Esophagus muscularis mucosa (tissue), 4 donors: ENCODE results near the gene UBE2Q1. TPM values are rescaled to one million over a fixed set of nuclear protein-coding genes. Genes with fewer than 3 reads are reported as not detected.
A peak's percentile ranks its signal among the peaks of the same experiment; 100 is the strongest.

ENCODE experiments used
- DNase-seq: peaks from one replicate; pipeline ENCODE4 v3.0.0-alpha.2; 2017; ENCODE audit errors: extremely low spot score
- H3K27ac ChIP-seq, 4 donors: fragments of 200-600 bp; sonication (generic); replicated peaks in 1 of 4; 1 replicate in 3 of 4; 2 replicates in 1 of 4; pipeline ENCODE4 v1.5.1; 2016 to 2019; ENCODE audit warnings: mild to moderate bottlenecking in 1 of 4
- H3K27me3 ChIP-seq, 4 donors: fragments of 200-600 bp; sonication (generic); one replicate each; pipeline versions ENCODE4 v1.5.1 to v1.6.0; 2016 to 2019
- H3K36me3 ChIP-seq, 4 donors: fragments of 200-600 bp; sonication (generic); one replicate each; pipeline ENCODE4 v1.5.1; 2016 to 2019
- H3K4me1 ChIP-seq, 4 donors: fragments of 200-600 bp; sonication (generic); one replicate each; pipeline ENCODE4 v1.5.1; 2016 to 2019
- H3K4me3 ChIP-seq, 4 donors: fragments of 200-600 bp; sonication (generic); 1 replicate in 2 of 4; 2 replicates in 2 of 4; pipeline ENCODE4 v1.5.1; 2016 to 2019; ENCODE audit warnings: mild to moderate bottlenecking in 4 of 4, moderate library complexity in 1 of 4
- H3K9me3 ChIP-seq, 4 donors: fragments of 200-600 bp; sonication (generic); 1 replicate in 3 of 4; 2 replicates in 1 of 4; pipeline ENCODE4 v1.5.1; 2016 to 2019
- CTCF ChIP-seq, 3 experiments: fragments of 200-600 bp in 2 of 3; fragments of 450-650 bp in 1 of 3; sonication (generic) in 2 of 3; IDR thresholded peaks; one replicate each; pipeline ENCODE4 v1.5.1; 2017 to 2019; ENCODE audit warnings: antibody characterized with exemption in 3 of 3, mild to moderate bottlenecking in 2 of 3, moderate library complexity in 1 of 3
- EP300 ChIP-seq: sonication (generic); formaldehyde crosslinking; IDR thresholded peaks from one replicate; pipeline ENCODE4 v1.6.1; 2017; ENCODE audit warnings: antibody characterized with exemption
- POLR2A ChIP-seq: fragments of 450-650 bp; IDR thresholded peaks from one replicate; pipeline ENCODE4 v1.6.1; 2017; ENCODE audit warnings: antibody characterized with exemption, moderate library complexity, mild to moderate bottlenecking, low read depth
- POLR2AphosphoS5 ChIP-seq, 2 donors: sonication (generic); formaldehyde crosslinking; IDR thresholded peaks; one replicate each; pipeline ENCODE4 v1.6.1; 2017; ENCODE audit warnings: antibody characterized with exemption in 2 of 2
- WGBS: methylation state at CpG from one replicate; pipeline ENCODE4 v1.1.5; 2018; 5-methylcytosine and 5-hydroxymethylcytosine counted together
- intact Hi-C: fragments of 100-400 bp; cut with DNase I; formaldehyde crosslinking; loops from one replicate; pipeline ENCODE4 v1.15.1; 2023
- total RNA-seq, 4 donors: library from RNA; depleted of rRNA; stranded (reverse); fragments of >200 nt; gene quantifications; one replicate each; pipeline versions ENCODE4 v1.1.0 to v1.2.1, GENCODE V29; 2016

Gene UBE2Q1
- total RNA-seq, 4 donors from 2014 or later = 23.7 to 41.3 (median 31.3) TPM

- peaks cover 0 to under 1% (median 0%) of the 10 kb centered on the region in 4 donors for H3K36me3 ChIP-seq
- H3K9me3 ChIP-seq = no peaks in the 10 kb centered on the region
- no peak for DNase-seq
- H3K27me3 ChIP-seq = peaks cover 0 to 33% (median 0%) of the 10 kb centered on the region in 4 donors
- intact Hi-C loops = no loop called here
- no peak overlapping the region for H3K4me3 ChIP-seq
- peaks cover 6 to 14% (median 12%) of the 10 kb centered on the region in 4 donors for H3K4me1 ChIP-seq
- WGBS = 79% methylated on average over 3 of the region's 10 CpGs
- TF ChIP-seq CTCF (IDR thresholded peaks at IDR 0.05) (no peak), POLR2AphosphoS5 (IDR thresholded peaks at IDR 0.05) (no peak), EP300 (no peak), POLR2A (no peak)
- no peak overlapping the region for H3K27ac ChIP-seq
These were observed 14.2 kb upstream of the UBE2Q1 start for GRCh38 chr1:154572468-154573167.

- DNase-seq = no peak
- H3K36me3 ChIP-seq = no peaks in the 10 kb centered on the region
- H3K4me1 ChIP-seq = peaks cover 8 to 13% (median 12%) of the 10 kb centered on the region in 4 donors
- intact Hi-C loops = no loop called here
- TF ChIP-seq CTCF (IDR thresholded peaks at IDR 0.05) = no peak
- TF ChIP-seq POLR2AphosphoS5 (IDR thresholded peaks at IDR 0.05) = no peak
- no peak for TF ChIP-seq EP300
- no peak overlapping the region for H3K4me3 ChIP-seq
- H3K9me3 ChIP-seq = no peaks in the 10 kb centered on the region
- no peak overlapping the region for H3K27ac ChIP-seq
- peaks cover 0 to 40% (median 0%) of the 10 kb centered on the region in 4 donors for H3K27me3 ChIP-seq
- WGBS = 100% methylated on average over 14 of the region's 29 CpGs
These were observed 13.5 kb upstream of the UBE2Q1 start for GRCh38 chr1:154571964-154572288.

- H3K4me3 ChIP-seq = no peak overlapping the region
- 97% methylated on average over 43 of the region's 59 CpGs for WGBS
- no peaks in the 10 kb centered on the region for H3K9me3 ChIP-seq
- no peak for DNase-seq
- H3K27me3 ChIP-seq = peaks cover 0 to 40% (median 0%) of the 10 kb centered on the region in 4 donors
- TF ChIP-seq CTCF (IDR thresholded peaks at IDR 0.05) (no peak), POLR2AphosphoS5 (IDR thresholded peaks at IDR 0.05) (no peak), EP300 (no peak)
- H3K4me1 ChIP-seq = peaks cover 8 to 13% (median 12%) of the 10 kb centered on the region in 4 donors
- intact Hi-C loops = no loop called here
- no peaks in the 10 kb centered on the region for H3K36me3 ChIP-seq
- no peak overlapping the region for H3K27ac ChIP-seq
These were observed 12.9 kb upstream of the UBE2Q1 start for GRCh38 chr1:154571244-154571963.

DNA sequence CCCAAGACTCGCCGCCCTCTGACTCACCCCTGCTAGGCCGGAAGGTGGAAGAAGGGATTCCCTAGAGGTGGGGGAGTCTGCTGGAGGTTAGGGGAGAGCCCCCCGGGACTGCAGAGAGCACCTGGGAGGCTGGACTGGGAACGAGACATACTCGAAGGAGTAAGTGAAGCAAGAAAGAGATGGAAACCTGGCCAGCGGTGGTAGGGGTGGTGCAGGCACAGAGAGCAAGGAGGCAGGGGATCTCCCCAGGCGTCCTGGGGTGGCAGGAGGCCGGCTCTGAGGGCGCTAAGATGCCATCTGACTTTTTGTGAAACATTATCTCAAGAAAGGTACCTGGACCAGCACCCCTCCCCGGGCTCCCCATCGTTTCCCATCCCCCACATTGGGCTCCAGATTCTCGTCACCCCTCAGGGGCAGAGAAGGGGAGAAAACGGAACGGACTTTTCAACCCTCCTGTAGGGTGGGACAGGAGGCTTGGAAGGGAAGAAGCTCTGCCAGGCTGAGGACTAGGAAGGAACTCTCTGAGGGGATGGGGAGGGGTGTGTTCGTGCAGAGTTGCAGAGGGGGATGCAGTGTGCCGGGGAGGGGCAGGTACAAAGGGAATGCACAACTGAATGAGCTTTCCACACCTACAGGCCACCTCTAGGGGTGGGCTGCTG is 9.8 kb upstream of the UBE2Q1 start:
- Histone ChIP-seq H3K27ac (no peak overlapping the region), H3K4me3 (peak overlapping the region; percentile 7 to 35 (median 30)), H3K36me3 (no peaks in the 10 kb centered on the region), H3K27me3 (peaks cover 0 to 40% (median 0%) of the 10 kb centered on the region in 4 donors), H3K9me3 (no peaks in the 10 kb centered on the region), H3K4me1 (peaks cover 8 to 13% (median 12%) of the 10 kb centered on the region in 4 donors)
- DNase-seq = no peak
- no peak for TF ChIP-seq POLR2AphosphoS5 (IDR thresholded peaks at IDR 0.05)
- no peak for TF ChIP-seq POLR2A
- TF ChIP-seq EP300 = no peak
- TF ChIP-seq CTCF (IDR thresholded peaks at IDR 0.05) = no peak
- intact Hi-C loops = no loop called here
- WGBS = 40% methylated on average over 16 of the region's 17 CpGs
